HG03354 (cell line): ENCODE data around the gene DERL3.

ENCODE experiments used
- ATAC-seq: cut with Tn5 transposase; IDR thresholded peaks from one replicate; pipeline ENCODE4 v1.9.1; 2021; ENCODE audit warnings: mild to moderate bottlenecking; ENCODE audit not compliant: unreplicated experiment, poor library complexity, severe bottlenecking

Gene DERL3

DNA sequence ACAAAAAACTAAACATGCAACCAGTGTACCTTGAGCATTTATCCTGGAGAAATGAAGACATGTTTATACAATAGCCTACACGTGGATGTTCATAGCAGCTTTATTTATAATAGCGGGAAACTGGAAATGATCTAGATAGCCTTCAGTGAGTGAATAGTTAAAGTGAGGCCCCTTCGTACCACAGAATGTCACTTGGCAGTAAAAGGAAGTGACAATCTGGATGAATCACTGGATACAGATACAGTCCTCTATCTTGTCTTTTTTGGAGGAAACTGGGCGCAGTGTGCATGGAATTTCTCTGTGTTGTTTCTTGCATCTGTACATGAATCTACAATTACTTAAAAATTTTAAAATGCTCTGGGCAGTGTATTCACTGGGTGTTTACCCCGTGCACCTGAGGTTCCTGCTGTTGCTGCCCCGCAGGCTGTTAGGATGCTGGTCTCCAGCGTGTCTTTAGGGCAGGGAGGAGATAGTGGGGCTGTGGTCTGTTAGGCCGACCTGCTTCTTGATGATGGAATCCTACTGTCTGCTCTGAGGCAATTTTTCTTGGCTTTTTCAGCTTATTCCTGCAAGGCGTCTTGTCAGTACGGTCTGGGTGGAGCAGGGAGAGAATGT is 23.2 kb downstream of the DERL3 start:
- ATAC-seq, result no peak

DNA sequence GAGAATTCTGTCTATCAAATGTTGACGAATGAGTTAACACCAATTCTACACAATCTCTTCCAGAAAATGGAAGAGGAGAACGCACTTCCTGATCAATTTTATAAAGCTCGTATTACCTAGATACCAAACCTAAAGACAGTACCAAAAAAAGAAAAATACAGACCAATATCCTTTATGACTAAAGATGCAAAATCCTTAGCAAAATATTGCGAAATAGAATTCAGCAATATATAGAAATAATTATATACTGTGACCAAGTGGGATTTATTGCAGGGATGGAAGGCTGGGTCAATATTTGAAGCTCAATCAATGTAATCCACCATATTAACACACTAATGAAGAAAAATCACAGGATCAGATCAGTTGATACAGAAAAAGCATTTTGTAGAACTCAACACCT is 26.4 kb downstream of the DERL3 start:
- ATAC-seq, result no peak

DNA sequence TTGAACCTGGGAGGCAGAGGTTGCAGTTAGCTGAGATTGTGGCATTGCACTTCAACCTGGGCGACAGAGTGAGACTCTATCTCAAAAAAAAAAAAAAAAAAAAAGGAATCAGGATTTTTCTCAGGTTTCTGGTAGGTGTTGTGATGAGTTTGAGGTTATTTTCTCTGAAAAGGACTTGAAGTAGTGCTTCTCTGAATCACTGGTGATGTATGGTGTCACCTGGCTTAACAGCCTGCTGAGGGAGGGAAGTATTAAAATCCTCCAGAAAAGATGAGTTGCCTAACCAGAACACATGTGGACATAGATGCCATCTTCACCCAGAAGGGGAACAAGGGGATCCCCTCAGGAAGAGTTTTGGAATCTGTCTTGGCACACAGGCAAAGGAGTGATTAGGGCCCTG is 32.0 kb downstream of the DERL3 start:
- no peak for ATAC-seq

DNA sequence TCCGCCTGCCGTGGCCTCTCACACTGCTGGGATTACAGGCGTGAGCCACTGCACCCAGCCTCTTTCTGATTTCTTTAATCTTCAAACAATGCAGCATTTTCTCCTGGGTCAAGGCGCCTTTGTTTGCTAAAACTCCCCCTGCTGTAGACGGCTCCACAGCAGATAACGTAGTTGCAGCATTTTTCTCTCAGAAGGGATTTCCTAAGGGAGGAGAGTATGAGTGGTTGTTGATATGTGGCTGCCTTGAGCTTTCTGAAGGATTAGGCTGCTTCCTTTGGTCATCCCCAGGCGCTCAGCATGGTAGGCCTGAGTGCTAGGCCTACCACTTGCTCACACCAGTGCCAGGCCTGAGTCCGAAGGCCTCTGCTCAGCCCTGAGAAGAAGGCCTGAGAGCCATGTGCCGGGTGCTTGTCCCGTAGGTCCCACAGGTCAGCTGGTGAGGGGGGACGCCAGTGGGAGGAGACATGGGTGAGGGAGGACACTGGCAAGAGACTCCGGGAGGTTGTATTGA is 34.0 kb downstream of the DERL3 start:
- no peak for ATAC-seq

DNA sequence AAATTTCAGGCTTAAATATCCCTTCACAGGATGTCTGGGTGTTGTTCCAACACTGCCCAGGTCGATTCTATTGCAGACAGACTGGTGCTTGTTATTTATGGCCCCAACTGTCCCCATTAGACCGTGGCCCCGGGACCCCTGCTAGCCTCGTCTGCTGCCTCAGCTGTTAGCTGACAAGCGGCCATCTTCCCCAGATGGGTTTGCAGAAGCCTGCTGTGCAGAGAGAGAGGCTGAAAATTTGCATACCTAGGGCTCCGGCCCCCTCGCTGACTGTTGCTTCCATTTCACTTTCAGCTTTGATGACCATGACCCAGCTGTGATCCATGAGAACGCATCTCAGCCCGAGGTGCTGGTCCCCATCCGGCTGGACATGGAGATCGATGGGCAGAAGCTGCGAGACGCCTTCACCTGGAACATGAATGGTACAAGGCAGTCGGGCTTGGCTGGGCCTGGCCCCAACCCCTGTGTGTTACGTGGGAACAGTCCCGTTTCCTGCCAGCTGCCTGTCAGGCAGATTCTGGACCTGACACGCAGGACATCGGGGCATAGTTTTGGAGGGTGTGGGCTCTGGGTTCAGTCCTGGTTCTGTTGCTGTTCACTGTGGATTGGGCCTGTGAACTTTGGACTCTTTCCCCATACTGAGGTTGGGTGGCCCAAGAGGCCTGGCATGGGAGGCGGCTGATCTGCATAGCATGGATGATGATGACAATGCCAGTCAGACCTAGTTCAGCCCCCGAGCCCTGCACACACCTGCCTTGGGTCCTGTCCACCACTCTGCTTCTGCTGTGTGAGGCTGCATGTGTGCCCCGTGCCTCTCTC is 35.6 kb downstream of the DERL3 start:
- no peak for ATAC-seq

DNA sequence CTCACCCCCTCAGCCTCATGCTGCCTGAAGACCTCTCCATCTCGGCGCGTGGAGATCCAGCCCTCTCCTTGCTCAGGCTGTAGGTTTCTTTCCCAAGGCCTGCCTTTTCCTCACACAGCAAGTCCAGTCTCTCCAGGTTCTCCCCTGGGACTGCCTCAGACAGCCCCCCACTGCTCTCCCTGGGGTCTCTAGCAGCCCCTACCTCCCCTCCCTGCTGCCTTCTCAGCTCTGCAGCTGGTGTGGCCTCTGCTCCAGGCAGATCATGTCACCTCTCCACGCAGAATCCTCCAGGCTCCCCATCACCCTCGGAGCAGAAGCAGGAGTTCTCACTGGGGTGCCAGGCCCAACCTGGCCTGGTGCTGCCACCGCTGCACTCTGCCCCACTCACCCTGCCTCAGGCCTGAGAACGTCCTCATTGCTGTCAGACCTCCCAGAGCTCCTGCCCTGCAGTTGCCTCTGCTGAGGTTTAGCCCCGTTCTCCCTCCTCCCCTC is 36.9 kb downstream of the DERL3 start:
- no peak for ATAC-seq

DNA sequence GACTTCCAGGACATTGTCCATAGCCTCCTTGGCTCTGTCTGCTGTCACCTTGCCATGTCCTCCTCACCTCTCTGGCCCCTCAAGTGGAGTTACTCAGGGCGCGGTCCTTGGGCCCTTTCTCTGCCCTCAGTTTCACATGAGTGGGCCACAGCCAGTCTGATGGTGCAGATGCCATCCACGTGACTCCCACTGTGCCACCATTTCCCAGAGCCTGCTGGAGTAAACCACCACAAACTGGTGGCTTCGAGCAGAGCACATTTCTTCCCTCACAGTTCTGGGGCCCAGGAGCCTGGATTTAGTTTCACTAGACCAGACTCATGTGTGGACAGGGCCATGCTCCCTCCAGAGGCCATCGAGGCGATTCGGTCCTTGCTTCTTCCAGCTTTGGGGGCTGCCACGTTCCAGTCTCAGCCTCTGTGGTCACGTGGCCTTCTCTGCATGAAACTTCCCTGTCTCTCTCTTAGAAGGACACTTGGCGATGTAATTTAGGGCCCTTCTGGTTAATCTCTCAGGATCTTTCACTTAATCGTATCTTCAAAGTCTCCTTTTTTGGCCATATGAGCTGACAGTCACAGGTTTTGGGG is 37.5 kb downstream of the DERL3 start:
- ATAC-seq, result no peak

DNA sequence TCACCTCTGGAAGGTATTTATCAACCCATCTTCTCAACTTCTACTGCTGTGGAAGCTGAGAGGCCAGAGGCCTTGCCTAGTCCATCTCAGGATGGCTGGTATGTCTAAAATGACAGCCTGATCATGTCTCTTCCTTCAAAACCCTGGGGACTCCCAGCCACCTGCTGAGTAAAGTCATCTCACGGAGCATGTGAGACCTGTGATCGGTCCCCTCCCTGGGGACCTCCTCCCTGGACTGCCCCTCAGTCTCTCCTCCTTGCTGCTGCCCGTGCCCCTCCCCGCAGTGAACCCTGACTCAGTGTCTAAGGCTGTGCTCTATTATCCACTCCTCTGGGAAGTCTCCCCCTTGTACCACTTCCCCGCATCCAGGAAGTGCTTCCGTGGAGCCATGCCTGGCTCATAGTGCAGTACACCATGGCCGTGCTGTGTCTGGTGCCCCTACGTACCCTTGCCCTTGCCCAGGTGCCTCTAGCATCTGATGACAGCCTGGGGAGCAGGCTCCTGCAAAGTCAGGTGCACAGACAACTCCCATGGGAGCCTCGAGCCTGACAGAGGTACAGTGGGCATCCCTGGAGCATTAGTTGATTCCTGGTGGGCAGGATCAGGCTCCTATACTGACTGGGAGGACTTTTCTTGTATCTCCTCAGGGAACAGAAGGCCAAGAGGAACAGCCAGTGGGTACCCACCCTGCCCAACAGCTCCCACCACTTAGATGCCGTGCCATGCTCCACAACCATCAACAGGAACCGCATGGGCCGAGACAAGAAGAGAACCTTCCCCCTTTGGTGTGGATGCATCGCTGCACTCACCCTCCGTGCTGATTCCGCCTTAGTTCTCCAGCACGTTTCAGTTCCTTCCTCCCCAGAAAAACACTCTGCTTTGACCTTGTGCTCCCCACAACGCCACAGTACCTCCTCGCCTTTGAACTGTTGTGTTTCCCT is 38.2 kb downstream of the DERL3 start:
- ATAC-seq, result peak; percentile 54

DNA sequence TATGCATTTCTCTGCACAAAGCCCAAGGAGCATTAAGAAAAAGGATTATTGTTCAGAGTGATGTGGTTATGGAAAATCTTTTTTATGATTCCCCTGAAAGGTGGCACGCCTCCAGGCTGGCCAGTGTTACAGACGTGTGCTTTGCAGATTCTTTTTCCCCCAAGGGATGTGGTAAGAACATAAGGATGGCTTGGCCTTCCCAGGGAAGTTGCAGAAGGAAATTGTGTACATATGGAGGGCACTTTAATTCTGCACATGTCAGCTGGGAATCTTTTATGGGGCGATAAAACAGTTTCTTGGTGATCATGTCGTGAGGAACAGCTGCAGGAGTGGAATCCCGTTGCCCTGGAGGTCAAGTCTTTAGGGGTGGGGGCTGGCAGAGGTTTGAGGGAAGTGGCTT is 42.3 kb downstream of the DERL3 start:
- no peak for ATAC-seq

DNA sequence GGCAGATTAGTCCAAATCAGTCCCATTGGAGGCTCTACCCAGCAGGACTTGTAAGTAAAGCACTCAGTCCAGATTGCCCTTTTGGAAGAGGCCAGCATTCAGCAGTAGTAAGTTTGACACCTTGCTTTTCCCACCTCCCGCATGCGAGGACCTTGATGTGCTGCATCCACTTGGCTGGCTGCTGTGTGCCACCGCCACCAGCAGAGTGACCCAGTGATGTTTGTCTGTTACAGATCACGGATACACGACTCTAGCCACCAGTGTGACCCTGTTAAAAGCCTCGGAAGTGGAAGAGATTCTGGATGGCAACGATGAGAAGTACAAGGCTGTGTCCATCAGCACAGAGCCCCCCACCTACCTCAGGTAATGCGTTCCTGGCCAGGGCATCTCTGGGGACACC is 45.5 kb downstream of the DERL3 start:
- ATAC-seq, result no peak

DNA sequence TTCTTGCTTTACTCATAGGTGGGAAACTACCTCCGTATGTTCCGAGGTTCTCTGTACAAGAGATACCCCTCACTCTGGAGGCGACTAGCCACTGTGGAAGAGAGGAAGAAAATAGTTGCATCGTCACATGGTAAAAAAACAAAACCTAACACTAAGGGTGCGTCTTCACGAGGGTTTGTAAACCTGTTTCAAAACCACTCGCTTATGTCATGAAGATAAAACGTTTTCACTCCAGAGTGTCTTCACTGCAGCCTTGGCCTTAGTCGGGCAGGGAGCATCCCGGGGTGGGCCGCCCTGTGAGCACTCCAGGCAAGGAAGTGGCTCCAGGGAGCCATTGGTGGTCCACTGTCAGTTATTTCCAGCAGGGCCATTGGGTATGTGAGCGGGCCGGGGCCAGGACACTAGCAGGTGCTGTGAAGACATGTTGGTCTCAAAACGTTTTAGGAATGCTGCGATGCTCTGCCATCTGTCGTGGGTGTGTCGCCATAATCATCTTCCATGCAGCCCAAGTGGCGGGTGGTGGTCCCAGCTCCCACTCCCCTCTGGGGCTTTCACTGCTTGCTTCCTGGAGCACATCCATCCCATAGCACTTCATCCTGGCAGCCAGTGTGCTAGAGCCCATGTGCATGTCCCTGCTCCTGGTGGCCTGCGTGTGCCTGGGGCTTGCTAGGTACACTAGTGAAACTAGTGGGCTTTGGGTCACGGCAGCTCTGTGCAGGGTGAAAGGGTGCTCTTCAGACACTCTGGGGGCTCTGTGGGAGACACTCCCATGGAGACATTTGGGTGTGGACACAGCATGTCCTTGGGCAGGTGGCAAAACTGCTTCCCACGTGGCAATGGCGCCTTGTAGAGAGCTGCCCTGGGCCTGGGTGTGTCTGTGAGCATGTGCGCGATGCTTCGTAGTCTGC is 46.8 kb downstream of the DERL3 start:
- no peak for ATAC-seq

DNA sequence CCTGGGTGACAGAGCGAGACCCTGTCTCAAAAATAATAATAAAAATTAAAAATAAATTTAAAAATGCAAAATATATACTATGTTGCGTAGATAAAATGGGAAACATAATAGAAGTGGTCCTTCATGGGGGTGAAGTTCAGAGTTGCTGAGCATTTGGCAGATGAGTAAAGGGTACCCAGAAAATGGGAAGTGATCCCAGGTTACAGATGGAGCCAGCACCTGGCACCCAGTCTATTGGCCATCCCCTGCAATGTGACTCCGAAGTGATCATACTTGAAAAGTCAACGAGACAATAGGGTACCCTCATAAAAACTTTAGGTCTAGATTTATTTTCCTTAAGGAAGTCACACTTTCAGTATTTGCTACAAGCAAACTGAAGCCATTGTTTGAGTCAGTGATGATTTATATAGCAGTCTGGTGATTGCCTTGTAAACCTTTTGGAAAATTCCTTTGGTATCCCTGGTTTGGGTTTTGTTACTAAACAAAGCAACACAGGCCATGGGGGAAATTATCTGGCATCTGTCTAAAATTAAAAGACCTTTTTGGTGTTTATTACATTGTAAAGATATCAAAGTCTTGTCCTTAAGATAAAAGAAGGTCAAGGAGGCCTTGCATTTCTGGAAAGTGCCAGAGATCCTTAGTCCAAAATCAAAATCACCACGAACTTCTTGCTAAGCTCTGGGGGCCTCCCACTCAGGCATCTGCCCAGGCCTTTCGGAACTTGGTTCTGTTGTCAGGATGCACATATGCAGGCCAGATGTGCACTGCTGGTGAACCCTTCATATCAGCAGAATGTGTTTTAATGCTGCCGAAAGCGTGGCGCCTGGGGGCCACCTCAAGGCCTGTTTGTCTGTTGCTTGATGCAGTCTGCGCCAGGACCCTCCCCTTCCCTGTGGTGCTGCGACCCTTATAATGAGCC is 47.7 kb downstream of the DERL3 start:
- ATAC-seq, result no peak

DNA sequence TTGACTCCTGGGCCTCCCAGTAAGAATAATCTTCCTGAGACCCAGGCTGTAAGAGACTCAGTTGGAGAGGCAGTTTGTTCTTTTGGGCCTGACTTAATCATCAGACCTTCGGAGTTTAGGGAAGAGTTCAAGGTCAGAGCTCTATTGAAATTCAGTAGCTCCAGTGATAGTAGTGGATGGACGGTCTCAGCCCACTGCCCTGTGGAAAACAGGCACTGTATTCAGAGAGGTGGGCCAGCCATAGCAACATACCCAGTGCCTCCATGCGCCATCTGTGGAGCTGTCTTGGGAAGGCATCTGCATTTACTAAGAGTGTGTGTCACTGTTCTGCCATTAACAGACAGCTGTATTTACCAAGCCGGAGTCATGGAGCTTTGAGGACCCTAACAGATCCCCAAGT is 49.2 kb downstream of the DERL3 start:
- ATAC-seq, result no peak

DNA sequence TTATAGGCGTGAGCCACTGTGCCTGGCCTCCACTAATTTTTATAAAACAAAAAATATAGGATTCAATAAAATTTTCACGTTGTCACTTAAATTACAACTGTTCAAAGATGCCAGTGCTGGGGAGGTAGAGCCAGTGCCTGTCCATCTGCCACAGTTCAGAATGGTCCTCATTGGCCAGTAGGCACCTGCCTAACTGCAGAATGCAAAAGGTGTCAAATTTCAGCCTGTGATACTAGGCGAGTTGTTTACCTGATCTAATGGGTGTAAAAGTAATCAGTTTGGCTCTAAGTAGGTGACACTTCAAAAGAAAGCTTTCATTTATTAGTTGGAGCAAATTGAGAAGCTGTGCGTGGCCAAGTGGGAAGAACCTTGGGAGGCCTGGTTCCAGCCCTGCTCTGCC is 49.7 kb downstream of the DERL3 start:
- ATAC-seq, result no peak

DNA sequence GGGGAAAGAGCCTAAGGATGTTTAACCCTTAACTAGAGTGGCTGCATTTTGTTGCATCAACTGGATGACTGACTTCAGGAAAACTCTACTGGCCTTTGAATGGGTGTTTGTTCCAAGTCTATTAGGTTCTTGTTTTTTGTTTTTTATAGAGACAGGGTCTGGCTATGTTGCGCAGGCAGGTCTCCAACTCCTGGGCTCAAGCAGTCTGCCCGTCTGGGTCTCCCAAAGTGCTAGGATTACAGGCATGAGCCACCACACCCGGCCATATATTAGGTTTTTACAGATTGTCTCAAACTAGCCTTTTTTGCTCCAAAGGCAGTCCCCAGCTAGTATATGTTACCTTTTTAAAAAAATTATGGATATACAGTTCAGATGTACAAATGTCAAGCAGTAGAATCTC is 50.9 kb downstream of the DERL3 start:
- no peak for ATAC-seq

DNA sequence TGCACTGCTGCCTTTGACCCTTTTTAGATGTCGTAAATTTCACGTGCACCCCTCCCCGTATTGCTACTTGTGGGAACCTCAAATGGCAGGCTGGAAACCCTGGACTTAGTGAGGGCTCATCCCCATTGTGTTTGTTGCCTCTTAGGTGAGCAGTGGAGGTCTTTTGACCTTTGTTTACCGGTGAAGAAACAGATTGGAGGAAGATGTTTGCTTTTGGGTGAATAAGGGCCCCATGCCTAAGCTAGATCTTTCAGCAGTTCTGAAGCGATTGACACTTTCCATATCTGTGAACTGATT is 51.3 kb downstream of the DERL3 start:
- peak; percentile 29 for ATAC-seq

DNA sequence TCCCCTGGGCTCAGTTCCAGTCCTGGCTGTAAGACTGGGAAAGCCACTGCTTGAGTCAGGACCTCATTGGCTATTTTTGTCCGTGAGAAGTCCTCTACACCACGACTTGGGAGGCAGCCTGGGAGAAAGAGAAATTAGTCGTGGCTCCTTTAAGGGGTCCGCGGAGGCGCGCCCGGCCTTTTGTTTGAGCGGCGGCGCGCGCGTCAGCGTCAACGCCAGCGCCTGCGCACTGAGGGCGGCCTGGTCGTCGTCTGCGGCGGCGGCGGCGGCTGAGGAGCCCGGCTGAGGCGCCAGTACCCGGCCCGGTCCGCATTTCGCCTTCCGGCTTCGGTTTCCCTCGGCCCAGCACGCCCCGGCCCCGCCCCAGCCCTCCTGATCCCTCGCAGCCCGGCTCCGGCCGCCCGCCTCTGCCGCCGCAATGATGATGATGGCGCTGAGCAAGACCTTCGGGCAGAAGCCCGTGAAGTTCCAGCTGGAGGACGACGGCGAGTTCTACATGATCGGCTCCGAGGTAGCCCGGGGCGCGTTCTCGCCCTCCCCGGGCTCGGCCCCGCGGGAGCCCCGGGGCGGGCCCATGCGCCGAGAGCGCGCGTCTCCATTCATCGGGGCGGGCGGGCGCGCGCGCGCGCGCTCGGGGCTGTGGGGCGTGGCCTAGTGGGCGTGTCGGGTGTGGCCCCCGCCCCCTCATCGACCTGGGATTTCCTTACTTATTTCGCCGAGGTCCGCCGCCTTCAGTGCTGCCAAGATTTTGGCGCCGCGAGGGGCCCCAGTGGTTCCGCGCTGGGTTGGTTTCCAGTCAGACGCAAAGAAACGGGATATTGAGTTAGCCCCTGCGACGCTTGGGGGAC is 51.8 kb downstream of the DERL3 start, which contains the start of gene SMARCB1:
TSS of gene SMARCB1 (plus strand) at position 215 of the 848 bp plus-strand sequence. CDS start at position 419, 204 bp downstream.
- peak; percentile 75 for ATAC-seq
